H1 (cell line): ENCODE results near the gene ASCL1. TPM values are rescaled to one million over a fixed set of nuclear protein-coding genes. Genes with fewer than 3 reads are reported as not detected.
A peak's percentile ranks its signal among the peaks of the same experiment; 100 is the strongest.

Experiments
- CTCF ChIA-PET: fragments of 300-600 bp; sonication (Branson Sonifier 250); formaldehyde crosslinking; loops from one replicate; lab custom pipeline; 2021; ENCODE audit not compliant: partially characterized antibody; lab: Charles Lee
- POLR2A ChIA-PET: fragments of 300-600 bp; sonication (Branson Sonifier 250); formaldehyde crosslinking; loops from one replicate; lab custom pipeline; 2021; ENCODE audit warnings: inconsistent platforms; ENCODE audit not compliant: partially characterized antibody; lab: Charles Lee
- DNase-seq, 2 experiments: peaks; one replicate each; pipeline versions ENCODE4 v3.0.0 to v3.0.0-alpha.2; 2010 to 2022; ENCODE audit warnings: low spot score in 2 of 2, low read depth in 1 of 2, mixed read lengths in 1 of 2
- FAIRE-seq: peaks from 2 replicates; lab custom pipeline; 2011; peaks lifted over from hg19 to GRCh38; lab: Jason Lieb, UNC
- H2AFZ ChIP-seq: 2 replicates; pipeline ENCODE4 v1.8.1; 2012; ENCODE audit warnings: low read length, inconsistent platforms
- H2AK5ac ChIP-seq: 2 replicates; pipeline ENCODE4 v1.6.1; 2013; ENCODE audit warnings: low read depth, low read length
- H2BK120ac ChIP-seq: replicated peaks from 2 replicates; pipeline ENCODE3; 2013; ENCODE audit warnings: low read depth, low read length, inconsistent platforms
- H2BK12ac ChIP-seq: 2 replicates; pipeline ENCODE4 v1.6.1; 2013; ENCODE audit warnings: low read depth, low read length
- H2BK15ac ChIP-seq: 2 replicates; pipeline ENCODE4 v1.6.1; 2013; ENCODE audit warnings: low read length
- H2BK20ac ChIP-seq: 2 replicates; pipeline ENCODE4 v1.6.1; 2013; ENCODE audit warnings: low read length
- H2BK5ac ChIP-seq: 2 replicates; pipeline ENCODE4 v1.6.1; 2013; ENCODE audit warnings: low read depth, low read length
- H3K14ac ChIP-seq: 2 replicates; pipeline ENCODE4 v1.6.1; 2013; ENCODE audit warnings: inconsistent platforms; ENCODE audit not compliant: insufficient read length
- H3K18ac ChIP-seq: 2 replicates; pipeline ENCODE4 v1.6.1; 2013; ENCODE audit warnings: low read length; ENCODE audit errors: extremely low read depth
- H3K23ac ChIP-seq: 2 replicates; pipeline ENCODE4 v1.6.1; 2013; ENCODE audit warnings: inconsistent platforms; ENCODE audit not compliant: insufficient read length
- H3K23me2 ChIP-seq: 2 replicates; pipeline ENCODE4 v1.6.1; 2013; ENCODE audit warnings: low read depth, low read length
- H3K27ac ChIP-seq: 2 replicates; pipeline ENCODE4 v1.6.1; 2011; ENCODE audit warnings: low read depth, low read length, inconsistent platforms
- H3K27me3 ChIP-seq, 4 experiments: replicated peaks in 1 of 4; 1 replicate in 1 of 4; 2 replicates in 3 of 4; pipeline versions ENCODE4 v1.6.1 to v1.8.1; 2011 to 2013; ENCODE audit warnings: low read length in 3 of 4, mild to moderate bottlenecking in 3 of 4, inconsistent platforms in 2 of 4, mixed read lengths in 2 of 4, moderate library complexity in 1 of 4; ENCODE audit not compliant: control insufficient read depth in 3 of 4, insufficient read depth in 3 of 4; ENCODE audit errors: extremely low read depth in 1 of 4
- H3K36me3 ChIP-seq, 4 experiments: 2 replicates each; pipeline versions ENCODE4 v1.6.1 to v1.8.1; 2011 to 2013; ENCODE audit warnings: mild to moderate bottlenecking in 4 of 4, low read length in 3 of 4, moderate library complexity in 2 of 4, control low read depth in 1 of 4, inconsistent platforms in 1 of 4; ENCODE audit not compliant: insufficient read depth in 4 of 4, control insufficient read depth in 2 of 4
- H3K4ac ChIP-seq: replicated peaks from 2 replicates; pipeline ENCODE3; 2013; ENCODE audit warnings: low read length, low read depth, mixed read lengths, inconsistent platforms; ENCODE audit not compliant: insufficient read length
- H3K4me1 ChIP-seq, 4 experiments: replicated peaks in 1 of 4; 1 replicate in 1 of 4; 2 replicates in 3 of 4; pipeline versions ENCODE4 v1.6.1 to v1.8.1; 2011 to 2013; ENCODE audit warnings: low read length in 3 of 4, inconsistent platforms in 2 of 4, mixed read lengths in 1 of 4; ENCODE audit not compliant: insufficient read depth in 4 of 4, control insufficient read depth in 3 of 4
- H3K4me2 ChIP-seq, 2 experiments: 2 replicates each; pipeline versions ENCODE4 v1.6.1 to v1.8.1; 2011 to 2013; ENCODE audit warnings: low read depth in 2 of 2, low read length in 2 of 2, control low read depth in 1 of 2, inconsistent platforms in 1 of 2, mild to moderate bottlenecking in 1 of 2; ENCODE audit not compliant: insufficient read depth in 1 of 2
- H3K4me3 ChIP-seq, 4 experiments: fragments of 200-600, 300-600 bp in 1 of 4; sonication (generic), shearing (Covaris generic), sonication (Bioruptor Twin) in 1 of 4; 2 replicates each; pipeline versions ENCODE4 v1.5.1 to v1.8.1; 2011 to 2016; ENCODE audit warnings: low read length in 4 of 4, low read depth in 3 of 4, control low read depth in 2 of 4, inconsistent platforms in 2 of 4, mild to moderate bottlenecking in 2 of 4, mixed read lengths in 1 of 4, moderate library complexity in 1 of 4; ENCODE audit not compliant: insufficient read depth in 2 of 4; ENCODE audit errors: extremely low read depth in 1 of 4
- H3K56ac ChIP-seq: replicated peaks from 2 replicates; pipeline ENCODE3; 2013; ENCODE audit warnings: low read depth, mild to moderate bottlenecking, mixed read lengths, low read length, inconsistent platforms; ENCODE audit not compliant: insufficient read length
- H3K79me1 ChIP-seq: 2 replicates; pipeline ENCODE4 v1.6.1; 2013; ENCODE audit warnings: low read depth, low read length, control low read depth
- H3K79me2 ChIP-seq, 2 experiments: 2 replicates each; pipeline versions ENCODE4 v1.6.1 to v1.8.1; 2012 to 2013; ENCODE audit warnings: low read length in 2 of 2, mild to moderate bottlenecking in 2 of 2, inconsistent platforms in 1 of 2; ENCODE audit not compliant: insufficient read depth in 2 of 2, control insufficient read depth in 1 of 2
- H3K9ac ChIP-seq, 4 experiments: replicated peaks in 1 of 4; 1 replicate in 1 of 4; 2 replicates in 3 of 4; pipeline versions ENCODE4 v1.6.1 to v1.8.1; 2011 to 2013; ENCODE audit warnings: low read depth in 3 of 4, low read length in 3 of 4, control low read depth in 2 of 4, mild to moderate bottlenecking in 2 of 4, moderate library complexity in 2 of 4, inconsistent platforms in 1 of 4; ENCODE audit errors: extremely low read depth in 1 of 4
- H3K9me3 ChIP-seq, 2 experiments: 2 replicates each; pipeline versions ENCODE4 v1.6.1 to v1.8.1; 2012 to 2013; ENCODE audit warnings: mild to moderate bottlenecking in 2 of 2, moderate library complexity in 2 of 2, control low read depth in 1 of 2, inconsistent platforms in 1 of 2, low read depth in 1 of 2, low read length in 1 of 2, mixed read lengths in 1 of 2; ENCODE audit not compliant: insufficient read depth in 2 of 2
- H4K20me1 ChIP-seq, 2 experiments: replicated peaks in 1 of 2; 2 replicates each; pipeline versions ENCODE3 to v1.8.1; 2011 to 2013; ENCODE audit warnings: inconsistent platforms in 2 of 2, low read length in 2 of 2, mild to moderate bottlenecking in 1 of 2; ENCODE audit not compliant: insufficient read depth in 2 of 2, control insufficient read depth in 1 of 2
- H4K5ac ChIP-seq: 2 replicates; pipeline ENCODE4 v1.6.1; 2013; ENCODE audit warnings: low read length, low read depth, mixed read lengths, inconsistent platforms; ENCODE audit not compliant: insufficient read length
- H4K8ac ChIP-seq: 2 replicates; pipeline ENCODE4 v1.8.0; 2013; ENCODE audit warnings: mild to moderate bottlenecking, moderate library complexity, low read length, inconsistent platforms; ENCODE audit not compliant: insufficient read depth; ENCODE audit errors: extremely low read depth
- H4K91ac ChIP-seq: replicated peaks from 2 replicates; pipeline ENCODE3; 2013; ENCODE audit warnings: low read length, mixed read lengths, inconsistent platforms; ENCODE audit not compliant: insufficient read length
- ASH2L ChIP-seq: fragments of 200-600, 300-600 bp; sonication (generic); IDR thresholded peaks from one replicate; pipeline ENCODE4 v1.7.1; 2017; ENCODE audit warnings: low read length
- BACH1 ChIP-seq: IDR thresholded peaks from 2 replicates; pipeline ENCODE4 v1.6.1; 2012; ENCODE audit warnings: low read length, improper control_type of control experiment
- CHD1 ChIP-seq: IDR thresholded peaks from 2 replicates; pipeline ENCODE4 v1.6.1; 2012; ENCODE audit warnings: low read depth, low read length, improper control_type of control experiment
- FOSL1 ChIP-seq: IDR thresholded peaks from 2 replicates; pipeline ENCODE4 v1.6.1; 2011; ENCODE audit warnings: mild to moderate bottlenecking, low read depth, low read length, moderate library complexity; ENCODE audit not compliant: insufficient read depth
- RXRA ChIP-seq: IDR thresholded peaks from 2 replicates; pipeline ENCODE4 v1.6.1; 2011; ENCODE audit warnings: low read depth, mild to moderate bottlenecking, low read length, moderate library complexity; ENCODE audit not compliant: insufficient read depth
- SRF ChIP-seq: IDR thresholded peaks from 2 replicates; pipeline ENCODE4 v1.6.1; 2011; ENCODE audit warnings: mild to moderate bottlenecking, low read depth, low read length, moderate library complexity
- TAF7 ChIP-seq: optimal IDR thresholded peaks from 2 replicates; pipeline ENCODE3; 2011; ENCODE audit warnings: low read depth, mild to moderate bottlenecking, inconsistent platforms, low read length, moderate library complexity, borderline replicate concordance
- YY1 ChIP-seq: IDR thresholded peaks from 2 replicates; pipeline ENCODE4 v1.6.1; 2011; ENCODE audit warnings: low read depth, mild to moderate bottlenecking, low read length
- WGBS, 2 experiments: shearing (Covaris generic) in 1 of 2; methylation state at CpG; one replicate each; pipeline versions ENCODE4 v1.1.6 to v1.1.7; 2013 to 2015; ENCODE audit warnings: low lambda C conversion rate in 2 of 2, mixed read lengths in 2 of 2, inconsistent platforms in 1 of 2, low coverage in 1 of 2, missing lambda C conversion rate in 1 of 2; ENCODE audit not compliant: insufficient replicate concordance in 2 of 2, insufficient coverage in 1 of 2, insufficient read length in 1 of 2; ENCODE audit errors: extremely low coverage in 1 of 2, missing lambda C conversion rate in 1 of 2; 5-methylcytosine and 5-hydroxymethylcytosine counted together
- polyA plus RNA-seq, 7 experiments: library from polyadenylated mRNA; depleted of rRNA in 3 of 7; stranded (reverse) in 5 of 7; unstranded in 2 of 7; fragments of >200 nt in 5 of 7; fragments of 200-250 nt in 2 of 7; gene quantifications; 1 replicate in 5 of 7; 2 replicates in 1 of 7; 4 replicates in 1 of 7; pipeline versions ENCODE4 v1.2.1 to v1.2.3, GENCODE V29; 2011 to 2013; ENCODE audit warnings: missing spikeins in 2 of 7, mixed read lengths in 2 of 7
- total RNA-seq: library from RNA; stranded (reverse); fragmentation: NEBNext Ultra II Directional; extraction: Animal tissue kit (Norgen Biotek cat#: 25700); gene quantifications from 2 replicates; pipeline ENCODE4 v1.2.1, GENCODE V29; 2021
- TF ChIP-seq, protein P1 (sequence below), 3 experiments: IDR thresholded peaks; 1 replicate in 2 of 3; 2 replicates in 1 of 3; pipeline versions ENCODE4 v1.5.1 to v1.6.1; 2011; ENCODE audit warnings: low read length in 3 of 3, mild to moderate bottlenecking in 3 of 3, inconsistent platforms in 2 of 3, low read depth in 1 of 3, moderate library complexity in 1 of 3; ENCODE audit not compliant: insufficient read depth in 1 of 3; ENCODE audit errors: control extremely low read depth in 1 of 3
- TF ChIP-seq, protein P2 (sequence below): IDR thresholded peaks from 2 replicates; pipeline ENCODE4 v1.6.1; 2011; ENCODE audit warnings: low read length, improper control_type of control experiment

Gene ASCL1
- total and polyA plus RNA-seq, 2 of the 8 experiments (the other 6 are each of a cell fraction or from before 2014, with no cell fraction given): 0.12 TPM; not detected in 1

DNA sequence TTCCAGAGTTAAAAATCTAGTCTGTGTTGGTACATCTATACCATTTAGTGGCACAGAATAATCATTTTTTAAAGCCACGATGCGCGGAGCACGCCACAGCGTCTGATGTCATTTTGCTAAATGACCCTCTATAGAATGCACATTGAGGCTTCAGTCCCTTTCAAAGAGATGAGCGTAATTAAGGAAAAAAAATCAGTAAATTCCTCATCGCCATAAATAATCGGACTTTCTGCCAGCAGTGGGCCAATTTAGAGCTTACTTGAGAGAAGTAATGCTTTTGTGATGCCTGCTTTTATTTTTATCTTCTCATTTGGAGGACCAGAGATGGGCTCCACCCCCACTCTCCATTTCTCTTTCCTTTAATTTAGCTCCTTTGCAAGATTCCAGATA, 4.0 kb downstream of the ASCL1 start:
- FAIRE-seq (no peak), DNase-seq (no peak)
- Histone ChIP-seq H3K4me1 (peaks cover 3 to 20% (median 10%) of the 10 kb centered on the region in 4 experiments; a peak in 6 of 7 replicates), H4K91ac (no peak overlapping the region), H2AFZ (no peak overlapping the region), H2BK20ac (no peak overlapping the region), H4K5ac (no peak overlapping the region), H3K27ac (no peak overlapping the region), H3K9ac (no peak overlapping the region), H4K20me1 (peaks cover 12 to 42% of the 10 kb centered on the region in 2 experiments), H3K4me3 (peak overlapping the region in 1 of 4 experiments; percentile 33; a peak in 2 of 8 replicates), H4K8ac (no peak overlapping the region), H3K4me2 (peak overlapping the region; percentile 25 to 33; a peak in 3 of 4 replicates), H3K4ac (no peak overlapping the region), H3K23me2 (peaks cover 30% of the 10 kb centered on the region), H3K23ac (no peak overlapping the region), H2AK5ac (no peak overlapping the region), H3K56ac (no peak overlapping the region), H2BK5ac (no peak overlapping the region), H3K79me2 (no peaks in the 10 kb centered on the region), H3K79me1 (no peaks in the 10 kb centered on the region), H2BK15ac (no peak overlapping the region), H3K36me3 (peaks cover 0 to 7% (median 0%) of the 10 kb centered on the region in 4 experiments; a peak in 1 of 8 replicates), H3K9me3 (peaks cover 8 to 12% of the 10 kb centered on the region in 2 experiments; a peak in 3 of 4 replicates), H2BK12ac (no peak overlapping the region), H3K14ac (no peak overlapping the region), H3K18ac (no peak overlapping the region), H3K27me3 (peaks cover 81 to 98% (median 95%) of the 10 kb centered on the region in 4 experiments), H2BK120ac (no peak overlapping the region)
- WGBS, 2 experiments: 4% methylated on average over 8 of the region's 8 CpGs; no CpG with 5 or more reads in 1 of the 2 experiments
- CTCF ChIA-PET: interaction anchor here (1.3 to 5.6 kb wide), 7 partner anchors 11 to 587 kb away, joined by 3 to 37 read pairs (median 7); no protein-coding TSS in a partner anchor
- POLR2A ChIA-PET: interaction anchor here (1.3 kb wide), 1 partner anchor 11 kb away, joined by 3 read pairs; no protein-coding TSS in a partner anchor
- TF ChIP-seq YY1 (no peak), CHD1 (no peak), BACH1 (no peak), SRF (no peak), ASH2L (no peak), FOSL1 (no peak), TAF7 (no peak), RXRA (no peak)
- TF ChIP-seq, protein P1, sequence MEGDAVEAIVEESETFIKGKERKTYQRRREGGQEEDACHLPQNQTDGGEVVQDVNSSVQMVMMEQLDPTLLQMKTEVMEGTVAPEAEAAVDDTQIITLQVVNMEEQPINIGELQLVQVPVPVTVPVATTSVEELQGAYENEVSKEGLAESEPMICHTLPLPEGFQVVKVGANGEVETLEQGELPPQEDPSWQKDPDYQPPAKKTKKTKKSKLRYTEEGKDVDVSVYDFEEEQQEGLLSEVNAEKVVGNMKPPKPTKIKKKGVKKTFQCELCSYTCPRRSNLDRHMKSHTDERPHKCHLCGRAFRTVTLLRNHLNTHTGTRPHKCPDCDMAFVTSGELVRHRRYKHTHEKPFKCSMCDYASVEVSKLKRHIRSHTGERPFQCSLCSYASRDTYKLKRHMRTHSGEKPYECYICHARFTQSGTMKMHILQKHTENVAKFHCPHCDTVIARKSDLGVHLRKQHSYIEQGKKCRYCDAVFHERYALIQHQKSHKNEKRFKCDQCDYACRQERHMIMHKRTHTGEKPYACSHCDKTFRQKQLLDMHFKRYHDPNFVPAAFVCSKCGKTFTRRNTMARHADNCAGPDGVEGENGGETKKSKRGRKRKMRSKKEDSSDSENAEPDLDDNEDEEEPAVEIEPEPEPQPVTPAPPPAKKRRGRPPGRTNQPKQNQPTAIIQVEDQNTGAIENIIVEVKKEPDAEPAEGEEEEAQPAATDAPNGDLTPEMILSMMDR (IDR thresholded peaks at IDR 0.05; ENCODE audit: control extremely low read depth in 1 of 3, insufficient read depth in 1 of 3, low read depth in 1 of 3, low read length in 3 of 3): no peak
- TF ChIP-seq, protein P2, sequence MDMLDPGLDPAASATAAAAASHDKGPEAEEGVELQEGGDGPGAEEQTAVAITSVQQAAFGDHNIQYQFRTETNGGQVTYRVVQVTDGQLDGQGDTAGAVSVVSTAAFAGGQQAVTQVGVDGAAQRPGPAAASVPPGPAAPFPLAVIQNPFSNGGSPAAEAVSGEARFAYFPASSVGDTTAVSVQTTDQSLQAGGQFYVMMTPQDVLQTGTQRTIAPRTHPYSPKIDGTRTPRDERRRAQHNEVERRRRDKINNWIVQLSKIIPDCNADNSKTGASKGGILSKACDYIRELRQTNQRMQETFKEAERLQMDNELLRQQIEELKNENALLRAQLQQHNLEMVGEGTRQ: no peak
